HCT116 (cell line): ENCODE data around the gene ATG4B. TPM values are rescaled to one million over a fixed set of nuclear protein-coding genes. Genes with fewer than 3 reads are reported as not detected.

Source experiments
- ATAC-seq: fragments of 200-7000 bp; cut with Tn5 transposase; 2 replicates; pipeline ENCODE4 v1.9.1; 2020; ENCODE audit warnings: mild to moderate bottlenecking, moderate library complexity
- BruUV-seq: library from RNA; stranded (reverse); fragments of 400-500 nt; replicated peaks from 2 replicates; lab custom pipeline; 2021; lab: Mats Ljungman, UMichigan
- CTCF ChIA-PET: fragments of 300-600 bp; sonication (Branson Sonifier 250); formaldehyde crosslinking; loops from one replicate; lab custom pipeline; 2021; ENCODE audit warnings: antibody characterized with exemption; lab: Charles Lee
- POLR2A ChIA-PET: fragments of 300-600, 350-600 bp; sonication (Branson Sonifier 250); formaldehyde crosslinking; loops from one replicate; lab custom pipeline; 2021; ENCODE audit warnings: antibody characterized with exemption; lab: Charles Lee
- RAD21 ChIA-PET, 2 experiments: fragments of 300-600 bp; sonication (Branson Sonifier 250); formaldehyde crosslinking; loops; one replicate each; lab custom pipeline; 2023; ENCODE audit warnings: low total read pairs in 2 of 2; ENCODE audit not compliant: uncharacterized antibody in 2 of 2, unreplicated experiment in 2 of 2, low non-redundant PET in 1 of 2; lab: Charles Lee
- DNase-seq: peaks from one replicate; pipeline ENCODE4 v3.0.0-alpha.2; 2010; ENCODE audit warnings: low read depth, low spot score
- H2AFZ ChIP-seq: fragments of 200-600 bp; shearing (Covaris generic), sonication (generic); 2 replicates; pipeline ENCODE4 v1.6.1; 2017; ENCODE audit warnings: low read depth, mixed run types, mixed read lengths, antibody characterized with exemption, low read length; ENCODE audit not compliant: poor library complexity, severe bottlenecking
- H3K27ac ChIP-seq: 2 replicates; pipeline ENCODE4 v1.5.1; 2012; ENCODE audit warnings: low read depth, low read length
- H3K27me3 ChIP-seq: fragments of 200-600 bp; sonication (generic); 2 replicates; pipeline ENCODE4 v1.6.1; 2016; ENCODE audit warnings: mixed run types, low read length, mixed read lengths; ENCODE audit not compliant: insufficient read depth
- H3K36me3 ChIP-seq, 2 experiments: fragments of 200-500 bp in 1 of 2; fragments of 200-600 bp in 1 of 2; sonication (Bioruptor generic) in 1 of 2; sonication (generic) in 1 of 2; 2 replicates each; pipeline versions ENCODE4 v1.5.1 to v1.6.1; 2014 to 2016; ENCODE audit warnings: low read length in 2 of 2, inconsistent platforms in 1 of 2, mixed read lengths in 1 of 2, mixed run types in 1 of 2; ENCODE audit not compliant: insufficient read depth in 2 of 2, control insufficient read depth in 1 of 2
- H3K4me1 ChIP-seq, 2 experiments: fragments of 200-600 bp in 1 of 2; sonication (generic) in 1 of 2; 2 replicates each; pipeline versions ENCODE4 v1.5.1 to v1.6.1; 2012 to 2017; ENCODE audit warnings: low read length in 2 of 2, inconsistent platforms in 1 of 2, mild to moderate bottlenecking in 1 of 2, mixed read lengths in 1 of 2, mixed run types in 1 of 2, moderate library complexity in 1 of 2; ENCODE audit not compliant: insufficient read depth in 2 of 2, control insufficient read depth in 1 of 2
- H3K4me2 ChIP-seq: fragments of 200-600 bp; sonication (generic); 2 replicates; pipeline ENCODE4 v1.6.1; 2017; ENCODE audit warnings: mixed run types, low read length, mixed read lengths
- H3K4me3 ChIP-seq, 2 experiments: fragments of 200-600 bp in 1 of 2; sonication (generic) in 1 of 2; replicated peaks in 1 of 2; 2 replicates each; pipeline ENCODE4 v1.5.1; 2011 to 2016; ENCODE audit warnings: low read length in 2 of 2, control low read depth in 1 of 2, low read depth in 1 of 2, mild to moderate bottlenecking in 1 of 2, mixed read lengths in 1 of 2, mixed run types in 1 of 2
- H3K79me2 ChIP-seq: fragments of 200-600 bp; sonication (generic); 2 replicates; pipeline ENCODE4 v1.6.1; 2017; ENCODE audit warnings: mild to moderate bottlenecking, mixed run types, low read length, moderate library complexity, mixed read lengths; ENCODE audit not compliant: insufficient read depth
- H3K9ac ChIP-seq: fragments of 200-600 bp; sonication (generic); 2 replicates; pipeline ENCODE4 v1.6.1; 2016; ENCODE audit warnings: low read length, mixed read lengths
- H3K9me2 ChIP-seq: fragments of 200-600 bp; sonication (generic), shearing (Covaris generic); 2 replicates; pipeline ENCODE4 v1.6.1; 2017; ENCODE audit warnings: mixed run types, mild to moderate bottlenecking, moderate library complexity; ENCODE audit not compliant: insufficient read depth
- H3K9me3 ChIP-seq, 2 experiments: fragments of 200-500 bp in 1 of 2; fragments of 200-600 bp in 1 of 2; sonication (Bioruptor generic) in 1 of 2; sonication (generic) in 1 of 2; 2 replicates each; pipeline ENCODE4 v1.6.1; 2014 to 2017; ENCODE audit warnings: low read length in 2 of 2, mixed read lengths in 2 of 2, inconsistent platforms in 1 of 2, low read depth in 1 of 2, mild to moderate bottlenecking in 1 of 2, mixed run types in 1 of 2, moderate library complexity in 1 of 2; ENCODE audit not compliant: control insufficient read depth in 1 of 2, insufficient read depth in 1 of 2
- H4K20me1 ChIP-seq: fragments of 200-600 bp; sonication (generic), shearing (Covaris generic); 2 replicates; pipeline ENCODE4 v1.6.1; 2017; ENCODE audit warnings: mixed run types, mild to moderate bottlenecking, moderate library complexity; ENCODE audit not compliant: insufficient read depth
- CEBPB ChIP-seq: IDR thresholded peaks from 2 replicates; pipeline ENCODE4 v1.6.1; 2012; ENCODE audit warnings: low read depth
- EGR1 ChIP-seq: IDR thresholded peaks from 2 replicates; pipeline ENCODE4 v1.6.1; 2012; ENCODE audit warnings: low read depth
- EZH2 ChIP-seq: fragments of 200-600 bp; sonication (generic); IDR thresholded peaks from 2 replicates; pipeline ENCODE4 v1.6.1; 2017; ENCODE audit warnings: antibody characterized with exemption, mixed run types
- EZH2phosphoT487 ChIP-seq: fragments of 200-600 bp; IDR thresholded peaks from 2 replicates; pipeline ENCODE4 v1.6.1; 2018; ENCODE audit warnings: antibody characterized with exemption, borderline replicate concordance
- JUND ChIP-seq: IDR thresholded peaks from 2 replicates; pipeline ENCODE4 v1.6.1; 2012
- MAX ChIP-seq: IDR thresholded peaks from 2 replicates; pipeline ENCODE4 v1.6.1; 2012
- POLR2A ChIP-seq: IDR thresholded peaks from 2 replicates; pipeline ENCODE4 v1.7.0; 2011; ENCODE audit warnings: borderline replicate concordance; ENCODE audit not compliant: insufficient read depth, insufficient read length; ENCODE audit errors: extremely low read depth
- POLR2AphosphoS5 ChIP-seq: IDR thresholded peaks from 2 replicates; pipeline ENCODE4 v1.6.1; 2011; ENCODE audit warnings: mild to moderate bottlenecking, low read depth, low read length, moderate library complexity
- RAD21 ChIP-seq: IDR thresholded peaks from 2 replicates; pipeline ENCODE4 v1.6.1; 2012; ENCODE audit warnings: low read depth, mild to moderate bottlenecking
- REST ChIP-seq: IDR thresholded peaks from 2 replicates; pipeline ENCODE4 v1.6.1; 2012; ENCODE audit warnings: low read depth
- SIN3A ChIP-seq: IDR thresholded peaks from 2 replicates; pipeline ENCODE4 v1.6.1; 2012; ENCODE audit warnings: low read depth
- SP1 ChIP-seq: IDR thresholded peaks from 2 replicates; pipeline ENCODE4 v1.6.1; 2012; ENCODE audit warnings: low read depth
- SRF ChIP-seq: IDR thresholded peaks from 2 replicates; pipeline ENCODE4 v1.6.1; 2012; ENCODE audit warnings: low read depth
- TCF7L2 ChIP-seq: IDR thresholded peaks from 2 replicates; pipeline ENCODE4 v1.7.0; 2011; ENCODE audit warnings: borderline replicate concordance, inconsistent platforms; ENCODE audit not compliant: insufficient read depth, insufficient read length; ENCODE audit errors: extremely low read depth
- YY1 ChIP-seq: IDR thresholded peaks from 2 replicates; pipeline ENCODE4 v1.6.1; 2011; ENCODE audit warnings: low read length, low read depth, moderate library complexity, mild to moderate bottlenecking; ENCODE audit not compliant: insufficient replicate concordance; ENCODE audit errors: extremely low read depth
- ZNF274 ChIP-seq: fragments of 200-500 bp; sonication (Bioruptor generic); IDR thresholded peaks from 2 replicates; pipeline ENCODE4 v1.6.1; 2014; ENCODE audit warnings: mild to moderate bottlenecking, low read depth, low read length, inconsistent platforms
- intact Hi-C: fragments of 100-400 bp; cut with micrococcal nuclease; formaldehyde crosslinking; loops from 2 replicates; pipeline ENCODE4 v1.10.0; 2022
- total RNA-seq: library from RNA; stranded (reverse); gene quantifications from one replicate; pipeline ENCODE4 v1.2.1, GENCODE V29; 2021; ENCODE audit not compliant: unreplicated experiment

ATG4B gene
- total RNA-seq, 1 experiment from 2014 or later = 87.4 TPM

- TF ChIP-seq EGR1 (no peak), CEBPB (no peak), EZH2phosphoT487 (no peak), RAD21 (no peak), SP1 (no peak), JUND (no peak), SIN3A (no peak), YY1 (no peak)
- TF ChIP-seq, all 23 proteins: peak for 0
- no peaks in the 10 kb centered on the region for H3K9me3 ChIP-seq
- BruUV-seq = no TSS peak
Measured at GRCh38 chr2:241678784-241679540, 41.5 kb downstream of the ATG4B start.

GRCh38 chr2:241680044-241680443 is 42.6 kb downstream of the ATG4B start:
- no TSS peak for BruUV-seq
- Histone ChIP-seq H3K27ac (no peak overlapping the region), H3K9me3 (no peaks in the 10 kb centered on the region), H3K36me3 (peaks cover 47 to 57% of the 10 kb centered on the region in 2 experiments), H3K79me2 (peaks cover 51% of the 10 kb centered on the region), H4K20me1 (no peaks in the 10 kb centered on the region), H3K27me3 (no peaks in the 10 kb centered on the region), H3K4me2 (no peak overlapping the region), H3K4me1 (no peaks in the 10 kb centered on the region), H3K9ac (no peak overlapping the region), H3K9me2 (no peaks in the 10 kb centered on the region), H3K4me3 (no peak overlapping the region), H2AFZ (no peak overlapping the region)
- RAD21 ChIA-PET = no interaction called here
- ATAC-seq = no peak
- intact Hi-C loops = no loop called here
- POLR2A ChIA-PET = no interaction called here
- no peak for DNase-seq
- CTCF ChIA-PET = no interaction called here
- TF ChIP-seq EGR1 = no peak
- TF ChIP-seq JUND = no peak
- no peak for TF ChIP-seq MAX
- TF ChIP-seq SIN3A = no peak
- TF ChIP-seq CEBPB = no peak
- no peak for TF ChIP-seq YY1
- no peak for TF ChIP-seq POLR2A
- no peak for TF ChIP-seq EZH2phosphoT487
- TF ChIP-seq EZH2 = no peak
- no peak for TF ChIP-seq ZNF274
- no peak for TF ChIP-seq TCF7L2
- no peak for TF ChIP-seq REST
- no peak for TF ChIP-seq POLR2AphosphoS5
- no peak for TF ChIP-seq SRF

More at GRCh38 chr2:241678784-241679540, 41.5 kb downstream of the ATG4B start:
- Histone ChIP-seq H3K36me3 (peaks cover 40 to 47% of the 10 kb centered on the region in 2 experiments), H3K27ac (no peak overlapping the region), H2AFZ (no peak overlapping the region), H3K9me2 (no peaks in the 10 kb centered on the region), H3K27me3 (no peaks in the 10 kb centered on the region), H3K4me2 (no peak overlapping the region), H3K79me2 (peaks cover 41% of the 10 kb centered on the region), H3K9ac (no peak overlapping the region), H3K4me1 (peaks cover 0 to under 1% of the 10 kb centered on the region in 2 experiments; a peak in 2 of 4 replicates), H3K4me3 (no peak overlapping the region), H4K20me1 (no peaks in the 10 kb centered on the region)
- CTCF ChIA-PET = no interaction called here
- DNase-seq (no peak), ATAC-seq (no peak)
- POLR2A ChIA-PET = no interaction called here
- intact Hi-C loops = no loop called here
- RAD21 ChIA-PET = no interaction called here
